ENCODE data around the gene TSPAN6. TPM values are rescaled to one million over a fixed set of nuclear protein-coding genes. Genes with fewer than 3 reads are reported as not detected.

Gene TSPAN6
- total RNA-seq, 2 experiments from 2014 or later: 0.17 TPM

DNA sequence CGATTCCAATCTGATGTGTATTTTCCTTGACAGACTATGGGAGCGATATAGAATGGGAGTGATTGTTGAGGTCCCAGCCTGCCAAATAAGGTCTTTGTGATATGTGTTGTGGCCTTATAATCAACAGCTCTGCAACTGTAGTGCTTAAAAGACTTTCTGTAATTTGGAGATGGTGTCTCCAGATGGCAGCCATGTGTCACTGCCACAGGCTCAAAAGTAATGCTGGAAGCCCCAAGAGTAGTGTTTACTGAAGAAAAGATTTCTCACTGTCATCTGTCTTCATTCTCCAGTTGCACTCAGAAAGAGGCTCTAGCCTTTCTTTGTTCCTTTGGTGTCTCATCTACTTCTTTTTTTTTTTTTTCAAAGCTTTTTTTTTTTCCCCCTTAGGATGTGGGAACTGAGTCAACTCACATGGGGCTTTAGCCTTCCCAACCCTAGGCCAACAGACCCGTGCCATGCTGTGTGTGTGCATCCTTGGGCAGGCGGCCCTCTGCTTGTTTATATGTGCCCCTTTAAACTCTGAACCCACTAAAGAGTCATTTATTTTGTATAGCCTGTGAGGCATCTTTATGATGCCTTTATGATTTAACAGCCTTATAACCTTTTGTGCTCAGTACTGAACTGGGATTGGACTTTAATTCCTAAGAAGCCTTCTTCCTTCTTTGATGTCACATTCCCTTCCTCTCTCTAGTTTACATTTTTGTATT is 23.0 kb upstream of the TSPAN6 start:
- DNase-seq: no peak
- Mint-ChIP-seq H3K27me3 (no peaks in the 10 kb centered on the region), H3K9me3 (no peaks in the 10 kb centered on the region), H3K4me3 (no peak overlapping the region), H3K27ac (no peak overlapping the region), H3K4me1 (no peaks in the 10 kb centered on the region), H3K36me3 (no peaks in the 10 kb centered on the region)
- no peak for ATAC-seq (ENCODE audit: low read depth)
- POLR2A ChIA-PET: no interaction called here

DNA sequence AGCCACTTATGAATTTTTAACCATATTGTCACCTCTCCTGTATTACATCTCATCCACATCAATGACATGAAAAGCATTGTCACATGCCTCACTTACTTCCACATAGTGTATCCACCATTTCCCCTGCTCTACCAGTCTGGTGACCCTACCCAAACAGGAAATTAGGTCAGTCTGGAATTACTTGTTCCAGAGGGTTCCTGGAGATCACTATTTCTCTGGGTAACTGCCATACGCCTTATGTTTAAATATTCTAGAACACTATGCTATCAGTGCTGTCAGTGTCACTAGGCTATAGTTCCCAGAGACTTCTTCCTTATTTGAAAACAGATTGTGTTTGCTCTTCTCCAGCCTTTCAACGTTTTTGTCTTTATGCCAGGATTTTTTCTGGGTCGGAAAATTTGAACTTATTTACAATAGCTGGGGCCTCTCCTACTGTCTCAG is 22.4 kb upstream of the TSPAN6 start:
- Mint-ChIP-seq H3K27me3 (no peaks in the 10 kb centered on the region), H3K27ac (no peak overlapping the region), H3K4me1 (no peaks in the 10 kb centered on the region), H3K36me3 (no peaks in the 10 kb centered on the region), H3K4me3 (no peak overlapping the region), H3K9me3 (no peaks in the 10 kb centered on the region)
- DNase-seq: no peak
- POLR2A ChIA-PET: no interaction called here
- ATAC-seq (ENCODE audit: low read depth): no peak

DNA sequence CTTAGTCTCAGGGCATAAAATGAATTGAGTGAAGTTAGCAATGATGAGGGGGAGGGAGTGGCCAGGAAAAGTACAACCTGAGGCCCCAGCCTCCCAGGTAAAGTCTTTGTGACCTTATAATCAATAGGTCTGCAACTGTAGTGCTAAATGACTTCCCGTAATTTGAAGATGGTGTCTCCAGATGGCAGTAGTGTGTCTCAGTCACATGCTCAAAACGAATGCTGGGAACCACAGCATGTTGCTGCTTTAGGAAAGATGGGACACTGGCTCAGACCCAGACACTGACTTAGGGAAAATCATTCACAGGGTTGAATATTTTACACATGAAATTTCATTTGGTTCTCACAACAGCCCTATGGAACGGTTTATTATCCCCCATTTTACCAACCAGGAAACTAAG is 17.7 kb upstream of the TSPAN6 start:
- DNase-seq (no peak), ATAC-seq (ENCODE audit: low read depth) (no peak)
- H3K4me3 Mint-ChIP-seq: no peak overlapping the region
- no peak overlapping the region for H3K27ac Mint-ChIP-seq
- peaks cover 4% of the 10 kb centered on the region for H3K27me3 Mint-ChIP-seq
- no peaks in the 10 kb centered on the region for H3K4me1 Mint-ChIP-seq
- POLR2A ChIA-PET: no interaction called here
- H3K9me3 Mint-ChIP-seq: no peaks in the 10 kb centered on the region
- no peaks in the 10 kb centered on the region for H3K36me3 Mint-ChIP-seq

DNA sequence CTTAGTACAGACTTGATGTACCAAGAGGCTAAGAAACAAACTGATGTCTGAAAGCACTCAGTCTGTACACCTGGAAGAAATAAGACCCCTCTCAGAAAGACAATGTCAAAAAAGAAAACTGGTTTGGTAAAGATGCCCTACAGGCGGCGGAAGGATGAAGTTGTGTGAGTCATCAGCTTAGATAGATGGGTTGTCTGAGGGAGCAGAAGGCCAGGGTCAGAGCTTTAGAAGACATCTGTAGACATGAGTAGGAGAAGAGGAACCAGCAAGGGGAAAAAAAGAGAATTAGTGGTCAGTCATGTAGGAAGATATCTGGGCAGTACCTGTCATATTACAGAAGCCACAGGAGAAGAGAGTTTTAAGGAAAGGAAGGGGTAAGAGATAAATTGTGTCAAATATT is 15.7 kb upstream of the TSPAN6 start:
- ATAC-seq (ENCODE audit: low read depth) (no peak), DNase-seq (no peak)
- H3K27me3 Mint-ChIP-seq: peaks cover 4% of the 10 kb centered on the region
- no peaks in the 10 kb centered on the region for H3K4me1 Mint-ChIP-seq
- no peak overlapping the region for H3K4me3 Mint-ChIP-seq
- H3K36me3 Mint-ChIP-seq: no peaks in the 10 kb centered on the region
- H3K9me3 Mint-ChIP-seq: no peaks in the 10 kb centered on the region
- POLR2A ChIA-PET: no interaction called here
- no peak overlapping the region for H3K27ac Mint-ChIP-seq

DNA sequence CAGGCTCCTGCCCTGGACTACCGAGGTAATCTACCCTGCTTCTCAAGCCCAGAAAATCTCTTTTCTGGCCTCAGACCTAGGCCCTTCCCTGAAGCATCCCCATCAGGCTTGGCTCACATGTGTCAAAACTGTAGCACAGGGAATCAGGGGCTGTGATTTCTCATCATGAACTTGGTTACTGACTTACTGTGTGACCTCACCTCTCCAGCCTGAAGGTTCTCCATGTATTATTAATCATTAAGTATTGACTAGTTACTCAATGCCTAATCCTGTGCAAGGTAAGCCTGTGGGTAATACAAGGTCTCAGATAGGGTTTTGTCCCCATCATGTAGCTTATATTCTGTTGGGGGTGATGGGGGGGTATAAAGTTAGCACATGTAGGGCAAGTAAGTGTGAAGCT is 14.2 kb upstream of the TSPAN6 start:
- no peak for ATAC-seq (ENCODE audit: low read depth)
- POLR2A ChIA-PET: no interaction called here

DNA sequence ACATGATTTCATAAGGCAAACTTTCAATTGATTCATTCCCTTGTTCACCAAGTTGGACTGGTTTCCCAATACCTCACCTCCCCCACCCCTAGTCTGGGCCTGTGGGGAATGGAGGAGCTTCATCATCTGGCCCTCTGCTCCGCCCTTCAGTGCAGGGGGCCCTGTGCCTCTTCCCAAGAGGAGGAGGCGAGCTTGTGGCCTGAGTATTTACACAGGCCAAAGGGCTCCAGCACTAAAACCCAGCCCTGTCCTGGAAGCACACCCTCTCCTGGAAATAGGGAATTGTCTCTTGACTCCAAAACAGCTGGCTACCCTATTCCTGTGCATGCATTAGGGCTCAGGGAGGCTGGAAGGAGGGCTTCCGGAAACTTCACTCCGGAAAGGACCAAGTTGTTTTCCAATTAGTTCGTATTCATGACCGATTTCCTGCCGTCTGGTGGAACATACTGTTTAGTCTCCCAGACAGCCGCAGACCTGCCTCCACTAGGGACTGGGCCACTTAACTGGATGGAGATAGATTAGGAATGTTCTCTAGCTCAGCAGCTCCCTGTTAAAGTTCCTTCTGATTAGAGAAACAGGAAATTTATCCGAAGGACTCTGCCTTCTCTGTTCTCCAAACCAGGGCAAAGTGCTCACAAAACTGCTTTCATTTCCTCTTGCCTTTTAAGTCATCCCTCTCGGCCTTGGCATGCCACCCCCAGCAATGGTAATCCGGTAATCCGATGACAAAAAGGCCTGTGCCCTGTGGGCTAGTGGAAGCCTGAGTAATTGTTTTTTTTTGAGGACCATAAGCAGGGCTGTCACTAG is 13.1 kb upstream of the TSPAN6 start:
- no peaks in the 10 kb centered on the region for H3K36me3 Mint-ChIP-seq
- no peak overlapping the region for H3K4me3 Mint-ChIP-seq
- no peaks in the 10 kb centered on the region for H3K4me1 Mint-ChIP-seq
- POLR2A ChIA-PET: no interaction called here
- ATAC-seq (ENCODE audit: low read depth): no peak
- DNase-seq: no peak
- no peaks in the 10 kb centered on the region for H3K9me3 Mint-ChIP-seq
- H3K27me3 Mint-ChIP-seq: peaks cover 6% of the 10 kb centered on the region
- no peak overlapping the region for H3K27ac Mint-ChIP-seq

More for the DNA sequence above, 14.2 kb upstream of the TSPAN6 start:
- H3K9me3 Mint-ChIP-seq: no peaks in the 10 kb centered on the region
- no peak for DNase-seq
- peaks cover 4% of the 10 kb centered on the region for H3K27me3 Mint-ChIP-seq
- no peak overlapping the region for H3K4me3 Mint-ChIP-seq
- H3K4me1 Mint-ChIP-seq: no peaks in the 10 kb centered on the region
- no peaks in the 10 kb centered on the region for H3K36me3 Mint-ChIP-seq
- no peak overlapping the region for H3K27ac Mint-ChIP-seq

DNA sequence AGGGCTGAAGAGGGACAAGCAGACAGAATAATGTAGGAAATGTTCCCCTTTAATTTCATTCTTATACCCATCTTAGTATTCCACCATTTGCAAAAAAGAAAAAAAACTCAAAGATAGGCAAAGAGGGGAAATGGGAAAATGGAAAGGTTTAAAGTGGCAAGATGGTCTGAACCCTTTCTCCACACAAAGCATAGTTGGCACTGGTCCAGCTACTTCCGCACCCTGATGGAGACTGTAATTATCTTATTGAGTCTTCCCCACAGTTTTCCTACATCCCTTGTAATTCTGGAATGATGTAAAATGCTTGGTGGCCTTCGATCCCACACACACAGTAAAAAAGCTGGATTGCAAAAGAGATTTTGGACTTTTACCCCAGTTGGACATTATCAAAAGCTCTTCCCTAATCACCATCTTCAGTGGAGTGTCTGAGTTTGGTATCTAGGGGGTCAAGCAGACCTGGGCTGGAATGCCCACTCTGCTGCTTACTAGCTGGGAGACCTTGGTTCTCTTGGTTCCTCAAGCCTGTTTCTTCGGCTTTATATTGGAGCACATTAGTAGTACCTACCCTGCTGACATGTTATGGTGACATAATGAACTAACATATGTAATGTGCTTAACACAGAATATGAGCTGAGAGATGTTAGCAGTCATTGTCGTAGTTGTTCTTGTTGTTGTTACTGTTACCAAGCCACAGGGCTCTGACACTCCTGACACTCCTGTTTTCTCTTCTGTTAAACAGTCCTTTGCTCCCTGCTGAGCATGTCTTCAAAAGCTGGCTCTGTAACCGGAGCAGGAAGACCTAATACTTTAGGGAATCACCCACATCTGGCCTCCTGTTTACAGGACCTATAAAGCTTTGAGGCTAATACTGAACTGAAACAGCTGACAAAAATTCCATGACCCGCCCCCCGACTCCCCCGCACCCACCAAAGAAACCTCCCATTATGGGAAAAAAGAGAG is 12.1 kb upstream of the TSPAN6 start:
- peaks cover 6% of the 10 kb centered on the region for H3K27me3 Mint-ChIP-seq
- no peaks in the 10 kb centered on the region for H3K9me3 Mint-ChIP-seq
- DNase-seq (no peak), ATAC-seq (ENCODE audit: low read depth) (no peak)
- no peaks in the 10 kb centered on the region for H3K4me1 Mint-ChIP-seq
- no peak overlapping the region for H3K27ac Mint-ChIP-seq
- no peak overlapping the region for H3K4me3 Mint-ChIP-seq
- POLR2A ChIA-PET: no interaction called here
- no peaks in the 10 kb centered on the region for H3K36me3 Mint-ChIP-seq

DNA sequence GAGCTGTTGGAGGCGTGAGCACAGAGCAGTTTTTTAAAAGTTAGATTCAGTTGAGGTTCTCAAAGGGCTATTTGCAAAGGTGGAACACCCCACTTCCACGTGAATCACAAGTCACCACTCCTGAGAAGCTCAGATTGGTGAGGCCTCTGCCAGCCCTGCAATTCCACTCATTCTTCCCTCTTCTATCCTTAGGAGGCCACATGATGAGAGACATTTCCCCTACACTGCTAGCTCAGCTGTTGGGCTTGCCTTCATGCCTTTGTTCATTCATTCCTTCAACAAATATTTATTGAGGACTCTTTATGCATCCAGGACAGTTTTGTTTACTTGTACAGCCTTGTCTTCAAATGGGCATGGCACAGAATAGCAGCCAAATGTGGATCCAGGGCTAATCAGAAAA is 11.1 kb upstream of the TSPAN6 start:
- POLR2A ChIA-PET: no interaction called here
- no peaks in the 10 kb centered on the region for H3K4me1 Mint-ChIP-seq
- no peak overlapping the region for H3K27ac Mint-ChIP-seq
- ATAC-seq (ENCODE audit: low read depth) (no peak), DNase-seq (no peak)
- H3K4me3 Mint-ChIP-seq: no peak overlapping the region
- peaks cover 6% of the 10 kb centered on the region for H3K27me3 Mint-ChIP-seq
- no peaks in the 10 kb centered on the region for H3K9me3 Mint-ChIP-seq
- H3K36me3 Mint-ChIP-seq: no peaks in the 10 kb centered on the region

DNA sequence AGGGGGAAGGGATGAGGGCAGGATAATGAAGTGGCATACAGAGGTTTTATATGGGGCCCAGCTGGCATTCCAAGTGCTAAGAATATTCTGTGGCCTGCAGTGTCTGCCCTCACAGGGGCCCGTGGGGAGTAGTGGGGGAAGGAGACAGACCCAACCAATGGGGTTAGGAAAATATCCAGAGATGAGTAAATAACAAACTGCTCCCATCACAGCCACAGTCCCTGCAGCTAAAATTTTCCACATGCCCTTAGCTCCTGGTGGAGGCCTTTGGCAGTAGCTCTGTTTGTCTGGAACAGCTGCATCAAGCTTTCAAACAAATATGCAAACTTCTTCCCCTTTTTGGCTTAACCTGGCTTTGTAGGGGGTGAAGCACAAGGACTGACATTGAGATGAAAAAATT is 10.5 kb upstream of the TSPAN6 start:
- no peak overlapping the region for H3K4me3 Mint-ChIP-seq
- no peaks in the 10 kb centered on the region for H3K9me3 Mint-ChIP-seq
- no peaks in the 10 kb centered on the region for H3K4me1 Mint-ChIP-seq
- POLR2A ChIA-PET: no interaction called here
- no peaks in the 10 kb centered on the region for H3K36me3 Mint-ChIP-seq
- no peak for ATAC-seq (ENCODE audit: low read depth)
- DNase-seq: no peak
- H3K27ac Mint-ChIP-seq: no peak overlapping the region
- peaks cover 6% of the 10 kb centered on the region for H3K27me3 Mint-ChIP-seq

DNA sequence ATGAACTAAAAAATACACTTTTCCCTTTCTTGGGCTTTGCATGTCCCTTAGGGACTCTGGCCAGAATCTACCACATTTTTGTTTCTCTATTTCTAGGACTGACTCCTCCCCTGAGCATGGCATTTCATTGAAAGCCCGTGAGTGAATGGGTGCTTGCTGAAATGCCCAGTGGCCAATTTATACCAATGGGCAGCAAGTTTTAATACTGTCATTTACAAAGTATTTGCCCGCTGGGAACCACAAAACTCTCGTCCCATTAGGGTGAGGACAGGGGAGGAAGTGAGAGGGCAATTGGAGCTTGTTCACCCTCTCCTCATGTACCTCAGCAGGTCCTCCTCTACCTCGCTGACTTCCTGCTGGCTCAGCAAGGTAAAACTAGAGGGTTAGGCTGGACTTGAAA is 8.5 kb upstream of the TSPAN6 start:
- Mint-ChIP-seq H3K27me3 (peaks cover 6% of the 10 kb centered on the region), H3K4me1 (no peaks in the 10 kb centered on the region), H3K4me3 (no peak overlapping the region), H3K9me3 (no peaks in the 10 kb centered on the region), H3K27ac (no peak overlapping the region), H3K36me3 (no peaks in the 10 kb centered on the region)
- ATAC-seq (ENCODE audit: low read depth): no peak
- no peak for DNase-seq
- POLR2A ChIA-PET: no interaction called here

DNA sequence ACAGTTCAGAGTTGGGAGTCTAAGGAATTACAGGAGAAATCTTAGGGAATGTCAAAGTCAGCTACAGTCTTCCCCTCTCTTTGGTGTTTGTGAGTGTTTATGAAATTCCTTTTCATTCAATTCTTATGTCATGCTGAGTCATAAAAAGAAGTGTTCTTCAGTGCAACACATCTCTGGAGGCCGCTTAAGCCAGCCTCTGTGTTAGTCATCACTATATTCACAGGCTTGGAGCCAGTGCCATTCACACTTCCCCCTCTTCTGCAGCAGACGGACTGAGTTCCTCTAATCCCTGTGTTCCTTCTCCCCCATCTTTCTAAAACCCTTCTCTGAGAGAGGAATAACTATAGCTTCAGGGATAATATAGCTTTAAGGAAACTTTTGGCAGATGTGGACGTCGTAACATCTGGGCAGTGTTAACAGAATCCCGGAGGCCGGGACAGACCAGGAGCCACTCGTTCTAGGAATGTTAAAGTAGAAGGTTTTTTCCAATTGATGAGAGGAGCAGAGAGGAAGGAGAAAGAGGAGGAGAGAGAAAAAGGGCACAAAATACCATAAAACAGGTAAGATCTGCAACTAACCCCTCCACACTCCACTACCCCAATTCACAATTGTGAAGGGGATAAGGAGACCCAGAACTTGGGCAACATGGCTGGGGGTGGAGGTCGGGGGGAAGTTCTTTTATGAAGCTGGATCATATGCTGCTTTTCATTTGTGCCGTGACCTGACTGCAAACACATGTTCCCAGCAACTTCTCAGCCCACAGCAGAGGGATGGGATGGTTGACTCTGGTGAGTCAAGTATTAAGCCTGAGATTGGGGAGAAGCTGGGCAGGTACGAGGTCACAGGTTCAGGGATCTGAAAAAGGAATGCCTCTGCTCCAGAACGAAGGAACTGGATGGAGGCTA is 7.6 kb upstream of the TSPAN6 start, which contains the start of gene SRPX2:
Gene SRPX2, plus strand, starts transcription at position 244 of the 905 bp plus-strand sequence. CDS start 2,124 bp downstream, outside the sequence.
- Mint-ChIP-seq H3K9me3 (no peaks in the 10 kb centered on the region), H3K27me3 (peaks cover 6% of the 10 kb centered on the region), H3K4me3 (no peak within 1 kb of the TSS), H3K4me1 (no peaks in the 10 kb centered on the region), H3K27ac (no peak within 1 kb of the TSS), H3K36me3 (no peaks in the 10 kb centered on the region)
- DNase-seq: no peak
- POLR2A ChIA-PET: no interaction called here
- no peak for ATAC-seq (ENCODE audit: low read depth)

DNA sequence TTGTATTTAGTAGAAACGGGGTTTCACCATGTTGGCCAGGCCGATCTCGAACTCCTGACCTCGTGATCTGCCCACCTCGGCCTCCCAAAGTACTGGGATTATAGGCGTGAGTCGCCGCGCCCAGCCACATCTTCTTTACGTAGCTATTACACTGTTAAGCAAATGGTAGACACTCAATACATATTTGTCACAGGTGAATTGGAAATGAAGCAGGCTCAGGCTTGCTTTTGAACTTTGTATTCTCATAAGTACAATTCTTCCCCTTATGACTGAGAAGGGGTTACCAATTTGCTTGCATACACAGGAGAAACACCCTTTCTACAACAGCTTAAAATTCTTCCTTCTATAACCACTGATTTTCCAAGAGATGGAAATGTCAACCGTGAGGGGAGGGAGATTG is 6.6 kb upstream of the TSPAN6 start:
- POLR2A ChIA-PET: no interaction called here
- ATAC-seq (ENCODE audit: low read depth) (no peak), DNase-seq (no peak)
- Mint-ChIP-seq H3K27ac (no peak overlapping the region), H3K36me3 (no peaks in the 10 kb centered on the region), H3K4me1 (no peaks in the 10 kb centered on the region), H3K9me3 (no peaks in the 10 kb centered on the region), H3K4me3 (no peak overlapping the region), H3K27me3 (peaks cover 8% of the 10 kb centered on the region)

DNA sequence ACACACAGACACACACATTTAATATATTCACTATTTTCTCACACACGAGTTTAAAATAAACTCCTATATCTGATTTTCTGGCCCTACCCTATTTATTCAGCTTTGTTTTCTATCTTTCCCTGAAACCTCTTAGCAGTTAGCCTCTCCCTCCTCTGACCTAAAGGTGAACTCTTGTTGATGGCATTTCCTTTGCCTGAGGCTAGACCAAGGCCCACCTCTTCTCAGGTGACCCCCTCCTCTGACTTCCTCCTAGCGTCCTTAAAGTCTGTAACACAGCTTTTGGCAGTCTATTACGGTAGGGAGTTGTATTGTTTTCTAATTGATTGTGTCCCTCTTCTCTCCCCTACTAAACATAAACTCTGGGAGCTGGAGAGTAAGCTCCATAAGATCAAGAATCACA is 5.7 kb upstream of the TSPAN6 start:
- ATAC-seq (ENCODE audit: low read depth): no peak
- POLR2A ChIA-PET: no interaction called here
- no peak overlapping the region for H3K4me3 Mint-ChIP-seq
- no peaks in the 10 kb centered on the region for H3K4me1 Mint-ChIP-seq
- no peaks in the 10 kb centered on the region for H3K9me3 Mint-ChIP-seq
- H3K27me3 Mint-ChIP-seq: peaks cover 8% of the 10 kb centered on the region
- H3K27ac Mint-ChIP-seq: no peak overlapping the region
- no peaks in the 10 kb centered on the region for H3K36me3 Mint-ChIP-seq
- no peak for DNase-seq

Measured in activated naive CD8-positive, alpha-beta T cell treated with anti-CD3 and anti-CD28 coated beads, Interleukin-2, amount 10 ng/mL, durations not matched to agents 7 days and 5 days (primary cell).